HEK293 (cell line): ENCODE measurements around the gene RAD9B.

Experiments
- BCL11A ChIP-seq: fragments of 450-650 bp; formaldehyde crosslinking; IDR thresholded peaks from 2 replicates; pipeline ENCODE4 v1.5.1; 2016; ENCODE audit warnings: low read depth, missing biosample characterization, missing genetic modification characterization
- FEZF1 ChIP-seq: fragments of 450-650 bp; formaldehyde crosslinking; IDR thresholded peaks from 2 replicates; pipeline ENCODE4 v1.5.1; 2016; ENCODE audit warnings: missing biosample characterization, missing genetic modification characterization
- KLF1 ChIP-seq: fragments of 450-650 bp; formaldehyde crosslinking; IDR thresholded peaks from 2 replicates; pipeline ENCODE4 v1.5.1; 2016; ENCODE audit warnings: missing biosample characterization, missing genetic modification characterization
- KLF7 ChIP-seq: fragments of 450-650 bp; formaldehyde crosslinking; IDR thresholded peaks from 2 replicates; pipeline ENCODE4 v1.5.1; 2016; ENCODE audit warnings: missing biosample characterization, missing genetic modification characterization, borderline replicate concordance
- KLF9 ChIP-seq: fragments of 450-650 bp; formaldehyde crosslinking; IDR thresholded peaks from 2 replicates; pipeline ENCODE4 v1.5.1; 2016; ENCODE audit warnings: missing biosample characterization, missing genetic modification characterization, low read depth
- OSR2 ChIP-seq: fragments of 450-650 bp; formaldehyde crosslinking; IDR thresholded peaks from 2 replicates; pipeline ENCODE4 v1.5.1; 2016; ENCODE audit warnings: missing biosample characterization, missing genetic modification characterization
- OVOL3 ChIP-seq: fragments of 450-650 bp; formaldehyde crosslinking; IDR thresholded peaks from 2 replicates; pipeline ENCODE4 v1.5.1; 2016; ENCODE audit warnings: missing biosample characterization, missing genetic modification characterization
- PRDM2 ChIP-seq: fragments of 450-650 bp; formaldehyde crosslinking; IDR thresholded peaks from 2 replicates; pipeline ENCODE4 v1.5.1; 2016; ENCODE audit warnings: missing biosample characterization, missing genetic modification characterization, borderline replicate concordance
- ZBTB21 ChIP-seq: fragments of 450-650 bp; formaldehyde crosslinking; IDR thresholded peaks from 2 replicates; pipeline ENCODE4 v1.5.1; 2017; ENCODE audit warnings: missing biosample characterization, missing genetic modification characterization
- ZBTB6 ChIP-seq: fragments of 450-650 bp; formaldehyde crosslinking; IDR thresholded peaks from 2 replicates; pipeline ENCODE4 v1.5.1; 2017; ENCODE audit warnings: missing biosample characterization, missing genetic modification characterization
- ZFHX2 ChIP-seq: fragments of 450-650 bp; formaldehyde crosslinking; conservative IDR thresholded peaks from 2 replicates; pipeline ENCODE4 v1.5.1; 2016; ENCODE audit warnings: missing biosample characterization, missing genetic modification characterization
- ZFP69B ChIP-seq: fragments of 450-650 bp; formaldehyde crosslinking; IDR thresholded peaks from 2 replicates; pipeline ENCODE4 v1.5.1; 2016; ENCODE audit warnings: missing biosample characterization, missing genetic modification characterization
- ZNF18 ChIP-seq: fragments of 450-650 bp; formaldehyde crosslinking; IDR thresholded peaks from 2 replicates; pipeline ENCODE4 v1.5.1; 2016; ENCODE audit warnings: missing biosample characterization, missing genetic modification characterization
- ZNF239 ChIP-seq: fragments of 450-650 bp; formaldehyde crosslinking; IDR thresholded peaks from 2 replicates; pipeline ENCODE4 v1.5.1; 2016; ENCODE audit warnings: missing biosample characterization, missing genetic modification characterization
- ZNF26 ChIP-seq: fragments of 450-650 bp; formaldehyde crosslinking; IDR thresholded peaks from 2 replicates; pipeline ENCODE4 v1.5.1; 2016; ENCODE audit warnings: missing biosample characterization, missing genetic modification characterization
- ZNF366 ChIP-seq: fragments of 450-650 bp; formaldehyde crosslinking; conservative IDR thresholded peaks from 2 replicates; pipeline ENCODE4 v1.5.1; 2016; ENCODE audit warnings: missing biosample characterization, missing genetic modification characterization
- ZNF501 ChIP-seq: fragments of 450-650 bp; formaldehyde crosslinking; IDR thresholded peaks from 2 replicates; pipeline ENCODE4 v1.5.1; 2016; ENCODE audit warnings: missing biosample characterization, missing genetic modification characterization
- ZNF571 ChIP-seq: fragments of 450-650 bp; formaldehyde crosslinking; IDR thresholded peaks from 2 replicates; pipeline ENCODE4 v1.5.0; 2017; ENCODE audit warnings: missing biosample characterization, missing genetic modification characterization
- ZNF670 ChIP-seq: fragments of 450-650 bp; formaldehyde crosslinking; IDR thresholded peaks from 2 replicates; pipeline ENCODE4 v1.5.1; 2016; ENCODE audit warnings: missing biosample characterization, missing genetic modification characterization, low read depth
- ZNF837 ChIP-seq: fragments of 450-650 bp; formaldehyde crosslinking; IDR thresholded peaks from 2 replicates; pipeline ENCODE4 v1.5.1; 2016; ENCODE audit warnings: missing biosample characterization, missing genetic modification characterization
- ZSCAN16 ChIP-seq: fragments of 450-650 bp; formaldehyde crosslinking; IDR thresholded peaks from 2 replicates; pipeline ENCODE4 v1.5.1; 2016; ENCODE audit warnings: missing biosample characterization, missing genetic modification characterization
- ZSCAN23 ChIP-seq: fragments of 450-650 bp; formaldehyde crosslinking; IDR thresholded peaks from 2 replicates; pipeline ENCODE4 v1.5.1; 2016; ENCODE audit warnings: missing biosample characterization, missing genetic modification characterization
- ZSCAN5A ChIP-seq: fragments of 450-650 bp; formaldehyde crosslinking; IDR thresholded peaks from 2 replicates; pipeline ENCODE4 v1.5.1; 2016; ENCODE audit warnings: missing biosample characterization, missing genetic modification characterization
- ZXDB ChIP-seq: fragments of 450-650 bp; formaldehyde crosslinking; IDR thresholded peaks from 2 replicates; pipeline ENCODE4 v1.5.1; 2016; ENCODE audit warnings: missing biosample characterization, missing genetic modification characterization
- TF ChIP-seq, protein P1 (sequence below): fragments of 450-650 bp; formaldehyde crosslinking; IDR thresholded peaks from 2 replicates; pipeline ENCODE4 v1.5.1; 2016; ENCODE audit warnings: missing biosample characterization, missing genetic modification characterization
- TF ChIP-seq, protein P2 (sequence below): fragments of 450-650 bp; formaldehyde crosslinking; IDR thresholded peaks from 2 replicates; pipeline ENCODE4 v1.5.1; 2016; ENCODE audit warnings: missing biosample characterization, missing genetic modification characterization

The RAD9B gene

GRCh38 chr12:110468214-110469048, 33.7 kb upstream of the RAD9B start, which contains the start of the genes FAM216A and GPN3 (continued):
- no peak for TF ChIP-seq PRDM2 (tag by site-specific recombination)
- TF ChIP-seq ZNF239: no peak
- no peak for TF ChIP-seq ZSCAN16
- TF ChIP-seq ZBTB6: no peak
- no peak for TF ChIP-seq ZNF26 (tag by site-specific recombination)
- no peak for TF ChIP-seq ZNF837 (tag by site-specific recombination)
- TF ChIP-seq ZSCAN5A (tag by site-specific recombination): no peak
- TF ChIP-seq ZNF501 (tag by site-specific recombination): peak; percentile 54; the same call in 1 of the 2 replicates
- TF ChIP-seq ZNF670 (tag by site-specific recombination): no peak
- TF ChIP-seq OVOL3: peak; percentile 77; the same call in 1 of the 2 replicates
- TF ChIP-seq ZNF571 (tag by site-specific recombination): no peak
- no peak for TF ChIP-seq KLF1 (tag by site-specific recombination)
- TF ChIP-seq ZBTB21: peak; percentile 75
- TF ChIP-seq OSR2 (tag by site-specific recombination): peak; percentile 12; the same call in 1 of the 2 replicates
- 0 out of 2 replicates have a peak, but pooled peaks have one; percentile 16 for TF ChIP-seq ZNF366 (tag by site-specific recombination)
- no peak for TF ChIP-seq FEZF1 (tag by site-specific recombination)
- TF ChIP-seq KLF9 (tag by site-specific recombination): peak; percentile 77
- no peak for TF ChIP-seq KLF7 (tag by site-specific recombination)
- TF ChIP-seq, protein P1, sequence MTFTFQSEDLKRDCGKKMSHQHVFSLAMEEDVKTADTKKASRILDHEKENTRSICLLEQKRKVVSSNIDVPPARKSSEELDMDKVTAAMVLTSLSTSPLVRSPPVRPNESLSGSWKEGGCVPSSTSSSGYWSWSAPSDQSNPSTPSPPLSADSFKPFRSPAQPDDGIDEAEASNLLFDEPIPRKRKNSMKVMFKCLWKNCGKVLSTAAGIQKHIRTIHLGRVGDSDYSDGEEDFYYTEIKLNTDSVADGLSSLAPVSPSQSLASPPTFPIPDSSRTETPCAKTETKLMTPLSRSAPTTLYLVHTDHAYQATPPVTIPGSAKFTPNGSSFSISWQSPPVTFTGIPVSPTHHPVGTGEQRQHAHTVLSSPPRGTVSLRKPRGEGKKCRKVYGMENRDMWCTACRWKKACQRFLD: no peak
- peak; percentile 67 for TF ChIP-seq BCL11A (tag by site-specific recombination)
- TF ChIP-seq ZSCAN23 (tag by site-specific recombination): peak; percentile 34; the same call in 1 of the 2 replicates
- peak; percentile 97 for TF ChIP-seq ZFHX2 (tag by site-specific recombination)
- peak; percentile 85 for TF ChIP-seq ZXDB (tag by site-specific recombination)
- no peak; the same call in 1 of the 2 replicates for TF ChIP-seq ZFP69B
- TF ChIP-seq ZNF18: no peak
- TF ChIP-seq, protein P2, sequence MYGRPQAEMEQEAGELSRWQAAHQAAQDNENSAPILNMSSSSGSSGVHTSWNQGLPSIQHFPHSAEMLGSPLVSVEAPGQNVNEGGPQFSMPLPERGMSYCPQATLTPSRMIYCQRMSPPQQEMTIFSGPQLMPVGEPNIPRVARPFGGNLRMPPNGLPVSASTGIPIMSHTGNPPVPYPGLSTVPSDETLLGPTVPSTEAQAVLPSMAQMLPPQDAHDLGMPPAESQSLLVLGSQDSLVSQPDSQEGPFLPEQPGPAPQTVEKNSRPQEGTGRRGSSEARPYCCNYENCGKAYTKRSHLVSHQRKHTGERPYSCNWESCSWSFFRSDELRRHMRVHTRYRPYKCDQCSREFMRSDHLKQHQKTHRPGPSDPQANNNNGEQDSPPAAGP (tag by site-specific recombination): peak; percentile 74
